Middle frontal gyrus (tissue), 1 donor: Measurements from ENCODE around the gene PPP6R3.
"Not testable (repeated sequence)": the region's sequence is repeated elsewhere in the genome, so short reads cannot be mapped to it uniquely, and the experiment has no call there.

Source experiments
- DNase-seq: peaks from one replicate; pipeline ENCODE4 v3.0.0-alpha.2; 2015; ENCODE audit warnings: low spot score; ENCODE audit errors: extremely low spot score

The PPP6R3 gene

GRCh38 chr11:68460741-68461574 lies at the start of gene PPP6R3:
Gene PPP6R3 (plus strand): TSS chr11:68460752. CDS start chr11:68537665, 76,913 bp downstream.
- no peak for DNase-seq

GRCh38 chr11:68411501-68411991 lies 49.0 kb upstream of the PPP6R3 start:
- DNase-seq: no peak

- DNase-seq: no peak
These were observed 47.7 kb upstream of the PPP6R3 start for GRCh38 chr11:68412593-68413475.

GRCh38 chr11:68413591-68413999 lies 47.0 kb upstream of the PPP6R3 start:
- DNase-seq: no peak

- no peak for DNase-seq
These were observed 45.9 kb upstream of the PPP6R3 start for GRCh38 chr11:68414496-68415221.

- no peak for DNase-seq
These were observed 44.4 kb upstream of the PPP6R3 start for GRCh38 chr11:68416070-68416578.

GRCh38 chr11:68418648-68419047 lies 41.9 kb upstream of the PPP6R3 start:
- DNase-seq: no peak

GRCh38 chr11:68420171-68420570 lies 40.4 kb upstream of the PPP6R3 start:
- DNase-seq: no peak

- no peak for DNase-seq
These were observed 37.1 kb upstream of the PPP6R3 start for GRCh38 chr11:68423481-68423880.

GRCh38 chr11:68424101-68424632 lies 36.4 kb upstream of the PPP6R3 start:
- DNase-seq: no peak

- DNase-seq: no peak
These were observed 35.3 kb upstream of the PPP6R3 start for GRCh38 chr11:68424981-68425865.

- no peak for DNase-seq
These were observed 34.6 kb upstream of the PPP6R3 start for GRCh38 chr11:68425866-68426380.

- no peak for DNase-seq
These were observed 30.9 kb upstream of the PPP6R3 start for GRCh38 chr11:68429661-68430060.

- DNase-seq: no peak
These were observed 30.2 kb upstream of the PPP6R3 start for GRCh38 chr11:68430384-68430783.

GRCh38 chr11:68430801-68431200 lies 29.8 kb upstream of the PPP6R3 start:
- DNase-seq: no peak

- DNase-seq: no peak
These were observed 28.4 kb upstream of the PPP6R3 start for GRCh38 chr11:68431984-68432645.

- DNase-seq: no peak
These were observed 27.7 kb upstream of the PPP6R3 start for GRCh38 chr11:68432874-68433273.

- no peak for DNase-seq
These were observed 27.0 kb upstream of the PPP6R3 start for GRCh38 chr11:68433541-68433940.

GRCh38 chr11:68434159-68434558 lies 26.4 kb upstream of the PPP6R3 start:
- not testable (repeated sequence) for DNase-seq
